GM23338 (cell line): ENCODE results near the gene CES5A. TPM values are rescaled to one million over a fixed set of nuclear protein-coding genes. Genes with fewer than 3 reads are reported as not detected.

ENCODE experiments used
- ATAC-seq: fragments of 200-7000 bp; cut with Tn5 transposase; 3 replicates; pipeline ENCODE4 v1.9.1; 2020
- DNase-seq: peaks from one replicate; pipeline ENCODE4 v3.0.0-alpha.2; 2015; ENCODE audit warnings: low spot score
- H2AFZ ChIP-seq: fragments of 200-600 bp; sonication (generic); 2 replicates; pipeline ENCODE4 v1.8.0; 2016; ENCODE audit warnings: antibody characterized with exemption, mild to moderate bottlenecking, moderate library complexity
- H3F3A ChIP-seq: fragments of 200-600 bp; sonication (generic); replicated peaks from 2 replicates; pipeline ENCODE4 v1.8.0; 2017; ENCODE audit warnings: antibody characterized with exemption, mixed run types, low read depth
- H3K27ac ChIP-seq: fragments of 200-600 bp; sonication (generic); 2 replicates; pipeline ENCODE4 v1.6.1; 2016; ENCODE audit warnings: low read depth
- H3K27me3 ChIP-seq: fragments of 200-600 bp; sonication (generic); 2 replicates; pipeline ENCODE4 v1.8.0; 2016; ENCODE audit warnings: mild to moderate bottlenecking, mixed run types, moderate library complexity; ENCODE audit not compliant: insufficient read depth
- H3K36me3 ChIP-seq: fragments of 200-600 bp; sonication (generic); 2 replicates; pipeline ENCODE4 v1.8.0; 2016; ENCODE audit warnings: mild to moderate bottlenecking; ENCODE audit not compliant: insufficient read depth
- H3K4me1 ChIP-seq: fragments of 200-600 bp; sonication (generic); 2 replicates; pipeline ENCODE4 v1.8.0; 2016; ENCODE audit warnings: mild to moderate bottlenecking, moderate library complexity; ENCODE audit not compliant: insufficient read depth
- H3K4me2 ChIP-seq: fragments of 200-600 bp; sonication (generic); 2 replicates; pipeline ENCODE4 v1.7.1; 2017; ENCODE audit warnings: mixed run types
- H3K4me3 ChIP-seq: fragments of 200-600 bp; sonication (generic); 2 replicates; pipeline ENCODE4 v1.6.1; 2016; ENCODE audit warnings: mixed run types
- H3K79me2 ChIP-seq: fragments of 200-600 bp; sonication (generic); replicated peaks from 2 replicates; pipeline ENCODE4 v1.8.0; 2017; ENCODE audit warnings: mild to moderate bottlenecking; ENCODE audit not compliant: insufficient read depth
- H3K9me2 ChIP-seq: fragments of 200-600 bp; sonication (generic); 2 replicates; pipeline ENCODE4 v1.8.0; 2017; ENCODE audit not compliant: insufficient read depth
- H4K20me1 ChIP-seq: fragments of 200-600 bp; sonication (generic); replicated peaks from 2 replicates; pipeline ENCODE4 v1.8.0; 2017; ENCODE audit warnings: mild to moderate bottlenecking; ENCODE audit not compliant: insufficient read depth
- H3K27ac Mint-ChIP-seq: 2 replicates; pipeline ENCODE4 v1.8.0; 2020; ENCODE audit warnings: inconsistent platforms, mild to moderate bottlenecking, moderate library complexity, mixed read lengths
- H3K27me3 Mint-ChIP-seq: 3 replicates; pipeline ENCODE4 v1.8.0; 2022; ENCODE audit warnings: low read depth, mild to moderate bottlenecking, moderate library complexity, mixed read lengths, inconsistent platforms; ENCODE audit not compliant: insufficient read depth, poor library complexity
- H3K36me3 Mint-ChIP-seq: 3 replicates; pipeline ENCODE4 v1.8.0; 2021; ENCODE audit warnings: low read depth, mild to moderate bottlenecking, inconsistent platforms, moderate library complexity, mixed read lengths
- H3K4me1 Mint-ChIP-seq: 3 replicates; pipeline ENCODE4 v1.8.0; 2020; ENCODE audit warnings: mild to moderate bottlenecking, inconsistent platforms, mixed read lengths
- H3K4me3 Mint-ChIP-seq: 3 replicates; pipeline ENCODE4 v1.8.0; 2021; ENCODE audit warnings: moderate library complexity, mild to moderate bottlenecking, inconsistent platforms, mixed read lengths
- H3K9me3 Mint-ChIP-seq: 3 replicates; pipeline ENCODE4 v1.8.0; 2020; ENCODE audit warnings: moderate library complexity, mild to moderate bottlenecking, inconsistent platforms, mixed read lengths
- CREB1 ChIP-seq: fragments of 250-450 bp; sonication (Bioruptor Pico); IDR thresholded peaks from 2 replicates; pipeline ENCODE4 v1.5.0; 2020; ENCODE audit warnings: low read depth, mild to moderate bottlenecking, moderate library complexity
- CTCF ChIP-seq, 2 experiments: fragments of 200-600 bp in 1 of 2; sonication (generic) in 1 of 2; conservative IDR thresholded peaks; 2 replicates each; pipeline versions ENCODE4 v1.5.1 to v1.6.1; 2016 to 2017; ENCODE audit warnings: antibody characterized with exemption in 2 of 2, low read depth in 2 of 2, mild to moderate bottlenecking in 2 of 2, moderate library complexity in 1 of 2
- ETS1 ChIP-seq: IDR thresholded peaks from 2 replicates; pipeline ENCODE4 v1.6.1; 2016; ENCODE audit warnings: antibody characterized with exemption
- EZH2 ChIP-seq: fragments of 200-600 bp; sonication (generic); IDR thresholded peaks from one replicate; pipeline ENCODE4 v1.8.0; 2017; ENCODE audit warnings: antibody characterized with exemption, mild to moderate bottlenecking, low read depth; ENCODE audit not compliant: unreplicated experiment
- EZH2phosphoT487 ChIP-seq: fragments of 200-600 bp; sonication (generic); IDR thresholded peaks from one replicate; pipeline ENCODE4 v1.8.1; 2018; ENCODE audit warnings: antibody characterized with exemption; ENCODE audit not compliant: unreplicated experiment
- JUNB ChIP-seq: IDR thresholded peaks from one replicate; pipeline ENCODE4 v1.6.1; 2016; ENCODE audit warnings: antibody characterized with exemption; ENCODE audit not compliant: unreplicated experiment
- NANOG ChIP-seq: IDR thresholded peaks from 2 replicates; pipeline ENCODE4 v1.6.1; 2016; ENCODE audit warnings: antibody characterized with exemption, borderline replicate concordance
- POLR2AphosphoS5 ChIP-seq: IDR thresholded peaks from 2 replicates; pipeline ENCODE4 v1.6.1; 2016; ENCODE audit warnings: antibody characterized with exemption, low read depth
- STAT1 ChIP-seq: IDR thresholded peaks from one replicate; pipeline ENCODE4 v1.6.1; 2016; ENCODE audit warnings: antibody characterized with exemption; ENCODE audit not compliant: unreplicated experiment
- ZNF114 ChIP-seq: fragments of 250-450 bp; sonication (Bioruptor Pico); IDR thresholded peaks from 2 replicates; pipeline ENCODE4 v1.5.0; 2020; ENCODE audit warnings: mild to moderate bottlenecking, moderate library complexity
- ZNF331 ChIP-seq: fragments of 250-450 bp; sonication (Bioruptor Pico); IDR thresholded peaks from 2 replicates; pipeline ENCODE4 v1.5.0; 2020; ENCODE audit warnings: low read depth, mild to moderate bottlenecking, moderate library complexity
- ZNF462 ChIP-seq: fragments of 250-450 bp; sonication (Bioruptor Pico); IDR thresholded peaks from 2 replicates; pipeline ENCODE4 v1.5.0; 2020; ENCODE audit warnings: mild to moderate bottlenecking, moderate library complexity
- polyA plus RNA-seq: library from polyadenylated mRNA; unstranded; fragments of >200 nt; fragmentation: Nextera tagmentation; extraction: Ambion mirVana; gene quantifications from 2 replicates; pipeline ENCODE4 v1.2.1, GENCODE V29; 2016
- total RNA-seq: library from RNA; depleted of rRNA; stranded (reverse); fragments of >200 nt; shearing (Covaris generic); gene quantifications from 2 replicates; pipeline ENCODE4 v1.2.3, GENCODE V29; 2014
- TF ChIP-seq, protein P1 (sequence below): IDR thresholded peaks from one replicate; pipeline ENCODE4 v1.6.1; 2018; ENCODE audit warnings: antibody characterized with exemption; ENCODE audit not compliant: unreplicated experiment

Gene CES5A
- total and polyA plus RNA-seq, 2 experiments from 2014 or later: not detected

- H3K4me3 Mint-ChIP-seq: no peak overlapping the region
- TF ChIP-seq CREB1 (CRISPR knock-in tag) (no peak), ZNF331 (no peak), CTCF (conservative IDR thresholded peaks at IDR 0.05; ENCODE audit: low read depth in 2 of 2) (no peak), NANOG (no peak), EZH2 (no peak), ZNF462 (CRISPR knock-in tag) (no peak), POLR2AphosphoS5 (no peak), JUNB (no peak), EZH2phosphoT487 (no peak), ETS1 (no peak), STAT1 (no peak), ZNF114 (CRISPR knock-in tag) (no peak)
- TF ChIP-seq, protein P1, sequence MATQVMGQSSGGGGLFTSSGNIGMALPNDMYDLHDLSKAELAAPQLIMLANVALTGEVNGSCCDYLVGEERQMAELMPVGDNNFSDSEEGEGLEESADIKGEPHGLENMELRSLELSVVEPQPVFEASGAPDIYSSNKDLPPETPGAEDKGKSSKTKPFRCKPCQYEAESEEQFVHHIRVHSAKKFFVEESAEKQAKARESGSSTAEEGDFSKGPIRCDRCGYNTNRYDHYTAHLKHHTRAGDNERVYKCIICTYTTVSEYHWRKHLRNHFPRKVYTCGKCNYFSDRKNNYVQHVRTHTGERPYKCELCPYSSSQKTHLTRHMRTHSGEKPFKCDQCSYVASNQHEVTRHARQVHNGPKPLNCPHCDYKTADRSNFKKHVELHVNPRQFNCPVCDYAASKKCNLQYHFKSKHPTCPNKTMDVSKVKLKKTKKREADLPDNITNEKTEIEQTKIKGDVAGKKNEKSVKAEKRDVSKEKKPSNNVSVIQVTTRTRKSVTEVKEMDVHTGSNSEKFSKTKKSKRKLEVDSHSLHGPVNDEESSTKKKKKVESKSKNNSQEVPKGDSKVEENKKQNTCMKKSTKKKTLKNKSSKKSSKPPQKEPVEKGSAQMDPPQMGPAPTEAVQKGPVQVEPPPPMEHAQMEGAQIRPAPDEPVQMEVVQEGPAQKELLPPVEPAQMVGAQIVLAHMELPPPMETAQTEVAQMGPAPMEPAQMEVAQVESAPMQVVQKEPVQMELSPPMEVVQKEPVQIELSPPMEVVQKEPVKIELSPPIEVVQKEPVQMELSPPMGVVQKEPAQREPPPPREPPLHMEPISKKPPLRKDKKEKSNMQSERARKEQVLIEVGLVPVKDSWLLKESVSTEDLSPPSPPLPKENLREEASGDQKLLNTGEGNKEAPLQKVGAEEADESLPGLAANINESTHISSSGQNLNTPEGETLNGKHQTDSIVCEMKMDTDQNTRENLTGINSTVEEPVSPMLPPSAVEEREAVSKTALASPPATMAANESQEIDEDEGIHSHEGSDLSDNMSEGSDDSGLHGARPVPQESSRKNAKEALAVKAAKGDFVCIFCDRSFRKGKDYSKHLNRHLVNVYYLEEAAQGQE: no peak
- Histone ChIP-seq H3F3A (no peaks in the 10 kb centered on the region), H3K36me3 (no peaks in the 10 kb centered on the region), H2AFZ (no peak overlapping the region), H3K4me1 (no peaks in the 10 kb centered on the region), H4K20me1 (no peaks in the 10 kb centered on the region), H3K27me3 (no peaks in the 10 kb centered on the region), H3K9me2 (peaks cover 4% of the 10 kb centered on the region; the same call in 1 of the 2 replicates), H3K4me2 (no peak overlapping the region), H3K27ac (no peak overlapping the region), H3K4me3 (no peak overlapping the region), H3K79me2 (no peaks in the 10 kb centered on the region)
- no peak for DNase-seq
- ATAC-seq: no peak
- no peak overlapping the region for H3K27ac Mint-ChIP-seq
- no peaks in the 10 kb centered on the region for H3K27me3 Mint-ChIP-seq
- no peaks in the 10 kb centered on the region for H3K9me3 Mint-ChIP-seq
- no peaks in the 10 kb centered on the region; the same call in 2 of the 3 replicates for H3K4me1 Mint-ChIP-seq
- H3K36me3 Mint-ChIP-seq: no peaks in the 10 kb centered on the region
These were observed 50.6 kb downstream of the CES5A start for GRCh38 chr16:55824473-55825000.
